ENCODE data around the gene SLC16A3.
A peak's percentile ranks its signal among the peaks of the same experiment; 100 is the strongest.
"Not testable (repeated sequence)": the region's sequence is repeated elsewhere in the genome, so short reads cannot be mapped to it uniquely, and the experiment has no call there.

The SLC16A3 gene

DNA sequence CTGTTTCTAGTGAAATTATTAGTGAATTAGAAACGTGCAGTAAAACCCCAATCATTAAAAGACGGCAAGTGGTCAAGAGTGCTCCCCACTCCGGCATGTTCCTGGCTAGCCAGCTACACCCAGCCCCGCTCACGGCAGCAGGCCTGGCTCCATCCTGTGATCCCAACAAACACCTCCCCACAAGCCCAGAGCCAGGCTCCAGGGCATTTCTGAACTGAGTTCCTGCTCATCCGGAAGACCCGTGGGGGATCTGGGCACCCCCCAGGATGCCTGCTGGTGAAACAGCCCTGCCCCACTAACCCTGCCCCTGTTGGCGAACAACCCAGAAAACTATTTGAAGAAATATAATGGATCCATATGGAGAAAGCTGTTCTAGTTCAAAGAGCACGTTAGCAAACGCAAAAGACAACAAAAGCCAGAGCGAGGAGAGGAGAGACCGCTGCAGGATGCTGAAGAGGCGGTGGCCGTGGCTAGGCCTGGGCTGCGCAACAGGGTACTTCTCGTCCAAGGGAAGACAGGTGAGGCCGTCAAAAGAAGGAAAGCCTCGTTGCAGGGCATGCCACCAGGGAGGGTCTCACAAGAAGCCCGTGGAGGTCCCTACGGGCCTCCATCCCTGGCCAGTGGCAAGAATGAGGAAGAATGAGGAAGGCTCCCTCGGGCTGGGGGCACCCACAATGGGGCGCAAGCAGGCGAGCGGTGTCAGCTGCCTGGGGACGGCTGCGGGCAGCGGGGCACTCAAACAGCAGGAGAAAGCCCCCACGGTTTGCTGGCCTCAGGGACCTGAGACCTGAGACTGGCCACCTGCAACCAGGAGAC lies 19.2 kb downstream of the SLC16A3 start:
- DNase-seq, result no peak

GRCh38 chr17:82248815-82249674 lies 20.2 kb downstream of the SLC16A3 start:
- DNase-seq, result no peak

GRCh38 chr17:82249896-82250581 lies 21.2 kb downstream of the SLC16A3 start:
- DNase-seq, result no peak

DNA sequence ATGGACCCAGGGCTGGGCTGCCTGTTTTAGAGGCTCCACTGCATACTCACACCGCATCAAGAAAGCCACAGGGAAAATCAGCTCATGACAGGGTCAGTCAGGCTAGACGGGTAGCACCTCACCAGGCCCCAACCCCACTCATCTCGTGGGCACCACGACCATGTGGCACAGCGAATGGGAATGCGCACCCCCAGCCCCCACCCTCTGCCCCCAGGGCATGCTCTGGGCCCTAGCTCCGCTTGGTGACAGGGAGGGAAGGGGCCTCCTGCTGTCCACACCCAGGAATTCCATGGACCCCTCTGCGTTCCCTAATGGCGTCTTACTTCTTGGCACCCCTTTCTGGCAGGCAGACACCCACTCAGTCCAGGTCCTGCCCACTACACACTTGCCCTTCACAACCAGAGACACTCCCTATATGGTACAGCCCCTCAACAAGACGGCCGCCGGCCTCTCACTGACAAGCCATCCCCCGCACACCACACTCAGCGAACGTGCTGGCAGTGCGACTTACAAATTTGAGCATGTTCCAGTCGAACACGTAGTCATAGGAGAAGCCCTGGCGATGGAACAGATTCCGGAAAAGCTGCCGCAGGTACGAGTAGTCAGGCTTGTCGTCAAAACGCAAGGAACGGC lies 22.1 kb downstream of the SLC16A3 start:
- no peak for DNase-seq

- no peak for DNase-seq
These were observed 23.8 kb downstream of the SLC16A3 start for GRCh38 chr17:82252511-82253178.

- no peak for DNase-seq
These were observed 24.3 kb downstream of the SLC16A3 start for GRCh38 chr17:82253179-82253544.

GRCh38 chr17:82254096-82254495 lies 25.3 kb downstream of the SLC16A3 start:
- DNase-seq, result not testable (repeated sequence)

- not testable (repeated sequence) for DNase-seq
These were observed 25.9 kb downstream of the SLC16A3 start for GRCh38 chr17:82254746-82255145.

GRCh38 chr17:82255402-82255972 lies 26.6 kb downstream of the SLC16A3 start:
- no peak for DNase-seq

- DNase-seq, result no peak
These were observed 27.5 kb downstream of the SLC16A3 start for GRCh38 chr17:82256242-82256885.

DNA sequence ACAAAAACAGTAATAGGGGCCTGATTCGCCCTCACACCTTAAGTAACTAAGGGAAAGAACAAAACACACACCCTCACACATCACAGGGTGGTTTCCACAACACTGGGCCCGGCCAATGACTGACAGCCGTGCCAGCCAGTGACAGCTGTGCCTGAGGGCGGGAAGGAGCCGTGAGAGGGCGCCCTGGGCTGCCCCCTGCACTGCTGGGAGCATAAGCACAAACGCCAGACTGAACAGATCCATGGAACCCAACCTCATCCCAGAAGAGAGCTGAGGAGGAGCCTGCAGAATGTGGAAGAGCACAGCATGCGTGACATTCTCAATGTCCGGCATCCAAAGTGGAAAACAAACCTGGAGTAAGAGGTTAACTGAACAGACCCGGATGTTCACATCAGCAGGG lies 28.6 kb downstream of the SLC16A3 start:
- DNase-seq, result no peak

DNA sequence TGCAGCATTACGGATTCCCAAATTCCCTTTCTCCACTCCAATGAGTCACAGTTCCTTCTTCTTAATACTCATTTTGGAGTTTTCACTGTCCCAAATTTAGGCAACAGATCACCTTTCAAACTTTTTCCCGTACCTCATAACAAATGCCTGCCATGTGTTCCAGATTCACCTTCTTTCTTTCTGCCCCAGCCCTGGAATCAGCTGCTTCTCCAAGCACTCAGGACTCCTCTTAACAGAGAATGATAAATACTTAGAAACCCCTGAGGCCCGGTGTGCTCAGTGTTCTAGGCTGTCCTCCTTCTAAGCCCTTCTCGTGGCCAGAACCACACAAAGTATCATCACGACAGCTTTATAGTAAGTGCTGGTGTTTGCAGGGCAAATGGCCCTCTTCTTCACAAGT lies 29.7 kb downstream of the SLC16A3 start:
- DNase-seq, result no peak

GRCh38 chr17:82259972-82260961 lies 31.4 kb downstream of the SLC16A3 start:
- not testable (repeated sequence) for DNase-seq

DNA sequence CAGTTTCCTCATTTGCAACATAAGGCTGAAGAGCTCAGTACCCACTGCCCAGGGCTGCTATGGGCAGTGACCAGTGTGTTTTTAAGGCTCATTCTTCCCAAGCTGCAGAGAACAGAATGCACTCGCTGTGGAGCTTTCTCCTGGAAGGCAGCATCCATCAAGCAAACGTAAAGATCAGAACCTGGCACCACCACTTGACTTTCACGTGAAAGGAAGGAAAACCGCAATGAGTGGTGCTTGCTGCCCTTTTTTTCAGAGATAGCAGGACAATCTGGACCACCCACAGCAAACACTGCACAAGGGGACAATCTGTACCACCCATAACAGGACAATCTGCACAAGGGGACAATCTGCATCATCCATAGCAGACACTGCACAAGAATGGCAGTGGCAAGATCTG lies 33.5 kb downstream of the SLC16A3 start:
- DNase-seq, result no peak

GRCh38 chr17:82263641-82264040 lies 34.8 kb downstream of the SLC16A3 start:
- no peak for DNase-seq

GRCh38 chr17:82266142-82266541 lies 37.3 kb downstream of the SLC16A3 start:
- no peak for DNase-seq

DNA sequence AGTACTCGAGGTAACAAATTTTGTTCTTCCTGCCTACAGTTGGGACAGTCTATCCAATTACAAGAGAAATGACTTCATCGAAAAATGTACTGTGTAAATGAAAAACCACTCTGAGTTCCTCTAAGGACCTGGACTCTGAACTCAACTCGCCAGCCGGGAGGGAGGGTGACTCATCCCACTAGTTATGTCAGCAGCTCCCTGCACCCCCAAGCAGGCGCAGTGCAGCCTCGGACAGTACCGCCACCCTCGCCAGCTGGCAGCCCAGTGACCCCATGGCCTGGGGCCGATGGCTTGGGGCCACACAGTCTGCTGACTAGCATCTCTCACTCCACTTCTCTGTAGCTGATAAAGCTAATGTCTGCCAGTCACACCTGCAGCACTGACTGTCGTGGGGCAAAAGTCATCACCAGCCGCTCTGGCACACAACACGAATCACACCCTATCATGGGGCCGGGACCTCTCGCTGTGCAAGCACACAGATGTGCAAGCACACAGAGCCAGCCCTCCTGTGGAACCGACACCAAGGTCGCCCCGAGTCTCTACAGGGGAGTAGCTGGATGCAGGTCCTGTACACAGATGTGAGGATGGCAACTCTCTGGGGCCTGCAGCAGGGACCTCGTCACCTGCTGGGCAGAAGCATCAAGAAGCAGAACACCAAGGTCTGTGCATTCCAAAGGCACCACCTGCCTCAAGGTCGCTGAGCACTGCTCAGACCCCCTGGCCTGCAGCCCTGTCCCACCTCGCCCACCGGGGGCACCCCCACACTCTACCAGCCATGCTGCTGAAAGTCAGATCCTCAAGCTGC lies 38.9 kb downstream of the SLC16A3 start:
- peak; percentile 95 for DNase-seq

- DNase-seq, result no peak
These were observed 40.5 kb downstream of the SLC16A3 start for GRCh38 chr17:82269138-82269881.
